ENCODE results near the gene SPCS3.

Gene SPCS3

GRCh38 chr4:176302283-176303275 lies 17.2 kb upstream of the SPCS3 start:
- TF ChIP-seq CTCF (IDR thresholded peaks at IDR 0.05; ENCODE audit: low read length, missing control alignments) = no peak
- peak; percentile 76 for DNase-seq (ENCODE audit: low read depth)

GRCh38 chr4:176303938-176304337 lies 15.8 kb upstream of the SPCS3 start:
- H3K4me3 ChIP-seq (replicated peaks; ENCODE audit: low read depth, low read length) = no peak overlapping the region
- no peak for DNase-seq (ENCODE audit: low read depth)
- TF ChIP-seq CTCF (IDR thresholded peaks at IDR 0.05; ENCODE audit: low read length, missing control alignments) = no peak

More at GRCh38 chr4:176302283-176303275, 17.2 kb upstream of the SPCS3 start:
- no peak overlapping the region for H3K4me3 ChIP-seq (replicated peaks; ENCODE audit: low read depth, low read length)

GRCh38 chr4:176306837-176307665 lies 12.7 kb upstream of the SPCS3 start:
- TF ChIP-seq CTCF (IDR thresholded peaks at IDR 0.05; ENCODE audit: low read length, missing control alignments) = no peak
- no peak for DNase-seq (ENCODE audit: low read depth)
- H3K4me3 ChIP-seq (replicated peaks; ENCODE audit: low read depth, low read length) = no peak overlapping the region

GRCh38 chr4:176307666-176307930 lies 12.2 kb upstream of the SPCS3 start:
- no peak overlapping the region for H3K4me3 ChIP-seq (replicated peaks; ENCODE audit: low read depth, low read length)
- no peak for TF ChIP-seq CTCF (IDR thresholded peaks at IDR 0.05; ENCODE audit: low read length, missing control alignments)
- no peak for DNase-seq (ENCODE audit: low read depth)

- TF ChIP-seq CTCF (IDR thresholded peaks at IDR 0.05; ENCODE audit: low read length, missing control alignments) = no peak
- no peak for DNase-seq (ENCODE audit: low read depth)
Observed at GRCh38 chr4:176308441-176308840, 11.3 kb upstream of the SPCS3 start.

GRCh38 chr4:176309046-176309445 lies 10.7 kb upstream of the SPCS3 start:
- no peak overlapping the region for H3K4me3 ChIP-seq (replicated peaks; ENCODE audit: low read depth, low read length)
- DNase-seq (ENCODE audit: low read depth) = no peak
- TF ChIP-seq CTCF (IDR thresholded peaks at IDR 0.05; ENCODE audit: low read length, missing control alignments) = no peak

More at GRCh38 chr4:176308441-176308840, 11.3 kb upstream of the SPCS3 start:
- no peak overlapping the region for H3K4me3 ChIP-seq (replicated peaks; ENCODE audit: low read depth, low read length)
